CD1c-positive myeloid dendritic cell (primary cell): ENCODE data around the gene TSFM.
A peak's percentile ranks its signal among the peaks of the same experiment; 100 is the strongest.

ENCODE experiments used
- DNase-seq: peaks from one replicate; pipeline ENCODE4 v3.0.0-alpha.2; 2016; ENCODE audit errors: extremely low spot score

TSFM gene

GRCh38 chr12:57782608-57783465 lies at the start of gene TSFM:
TSS of gene TSFM (plus strand) at chr12:57782787. CDS start at chr12:57782802, 15 bp downstream.
- peak; percentile 98 for DNase-seq

GRCh38 chr12:57733928-57734327 lies 48.7 kb upstream of the TSFM start:
- DNase-seq = no peak

GRCh38 chr12:57734591-57734990 lies 48.0 kb upstream of the TSFM start:
- DNase-seq = no peak

GRCh38 chr12:57735198-57735855 lies 47.3 kb upstream of the TSFM start:
- DNase-seq = no peak

DNA sequence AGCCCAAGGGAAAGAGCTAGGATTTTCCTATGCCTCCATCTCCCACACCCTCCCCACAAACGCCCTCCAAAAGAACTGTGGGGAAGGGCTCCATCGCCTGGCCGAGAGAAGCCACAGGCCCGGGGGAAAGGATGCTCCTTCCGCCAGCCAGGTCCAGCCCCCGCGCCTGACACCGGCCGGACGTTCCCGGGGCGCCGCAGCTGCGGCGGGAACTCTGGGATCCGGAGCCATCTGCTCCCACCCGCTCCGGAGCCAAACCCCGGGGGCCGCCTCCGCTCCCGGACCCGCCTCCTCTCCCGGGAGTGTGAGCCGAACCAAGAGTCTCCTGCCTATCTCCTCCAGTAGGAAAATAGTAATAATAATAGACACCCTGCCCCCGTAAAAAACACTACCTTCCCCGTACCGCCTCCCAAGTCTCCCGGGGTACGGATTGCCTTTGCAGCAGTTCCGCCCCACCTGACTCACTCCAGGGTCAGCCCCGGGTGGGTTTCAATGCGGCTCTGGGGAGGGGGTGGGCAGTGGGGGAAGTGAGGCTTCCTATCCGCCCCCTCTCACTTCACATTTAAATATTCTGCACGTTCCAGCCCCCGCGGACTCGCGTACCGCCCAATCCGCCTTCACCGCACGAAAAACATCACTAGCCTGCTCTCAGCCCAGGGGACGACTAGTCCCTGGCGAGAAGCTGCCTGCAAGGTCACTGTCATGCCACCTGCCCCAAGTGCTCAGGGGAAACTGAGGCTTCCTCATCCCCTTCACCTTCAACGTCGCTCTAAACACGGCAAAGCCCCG lies 46.4 kb upstream of the TSFM start:
- DNase-seq = no peak

- DNase-seq = no peak
Measured at GRCh38 chr12:57736741-57737466, 45.7 kb upstream of the TSFM start.

- DNase-seq = no peak
Measured at GRCh38 chr12:57737467-57738460, 44.8 kb upstream of the TSFM start.

- no peak for DNase-seq
Measured at GRCh38 chr12:57738661-57739237, 43.8 kb upstream of the TSFM start, which contains the start of gene AGAP2. TSS of gene AGAP2 (minus strand) at chr12:57738742. CDS start at chr12:57738246, 496 bp downstream.

- no peak for DNase-seq
Measured at GRCh38 chr12:57739387-57739786, 43.2 kb upstream of the TSFM start.

GRCh38 chr12:57739914-57740538 lies 42.6 kb upstream of the TSFM start:
- no peak for DNase-seq

- peak; percentile 62 for DNase-seq
Measured at GRCh38 chr12:57740656-57741412, 41.8 kb upstream of the TSFM start.

DNA sequence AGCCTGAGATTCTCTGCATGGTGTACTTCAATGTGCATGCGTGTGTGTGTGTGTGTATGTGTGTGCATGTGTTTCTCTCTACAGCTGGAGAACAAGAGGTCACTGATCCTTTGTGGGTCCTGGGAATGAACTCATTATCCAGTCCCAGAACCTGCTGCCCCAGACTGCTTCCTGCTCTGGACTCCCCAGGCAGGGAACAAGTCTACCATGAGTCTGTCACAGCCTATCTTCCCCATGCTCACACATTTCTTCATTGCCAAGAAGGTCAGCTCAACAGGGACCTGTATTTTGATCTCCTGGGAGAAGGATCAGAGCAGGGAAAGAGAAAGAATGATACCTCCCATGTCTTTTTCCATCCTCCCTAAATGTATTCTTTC lies 41.2 kb upstream of the TSFM start:
- no peak for DNase-seq

DNA sequence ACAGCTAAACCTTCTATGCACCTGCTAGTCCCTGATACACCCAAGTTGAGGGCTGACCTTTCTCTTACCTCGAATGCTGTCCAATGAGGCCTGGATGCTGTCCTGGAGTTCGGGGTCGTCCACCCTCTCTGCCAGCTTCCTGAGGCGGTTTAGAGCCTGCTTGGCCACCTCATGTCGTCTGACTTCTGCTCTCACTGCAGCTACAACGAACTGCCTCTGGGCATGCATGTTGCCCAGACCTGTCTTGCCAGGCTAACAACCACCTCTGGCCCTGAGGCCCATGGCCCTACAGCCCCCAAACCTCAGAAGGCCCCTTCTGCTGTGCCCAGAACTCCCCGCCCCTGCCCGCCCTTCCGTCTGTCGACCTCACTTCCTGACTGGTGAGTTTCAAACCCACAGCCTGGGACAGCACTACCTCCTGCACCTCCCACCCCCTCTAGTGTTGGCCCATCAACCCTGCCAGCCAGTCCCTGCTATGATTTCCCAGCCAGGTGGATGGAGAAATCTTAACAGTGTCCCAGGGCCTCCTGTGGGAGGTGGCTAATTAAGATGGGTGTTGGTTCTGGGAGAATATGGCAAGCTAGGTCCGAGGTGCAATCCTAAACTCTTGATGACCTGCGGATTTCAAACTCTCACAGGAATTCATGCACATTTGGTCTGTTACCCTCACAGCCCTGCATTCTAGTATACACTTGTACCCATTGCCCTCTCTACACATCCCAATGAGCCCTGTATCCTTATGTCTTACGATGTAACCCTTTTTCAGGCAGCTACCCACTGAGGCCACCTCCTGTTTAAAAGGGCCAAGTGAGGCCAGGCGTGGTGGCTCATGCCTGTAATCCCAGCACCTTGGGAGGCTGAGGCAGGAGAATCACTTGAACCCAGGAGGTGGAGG lies 40.5 kb upstream of the TSFM start:
- DNase-seq = peak; percentile 62

DNA sequence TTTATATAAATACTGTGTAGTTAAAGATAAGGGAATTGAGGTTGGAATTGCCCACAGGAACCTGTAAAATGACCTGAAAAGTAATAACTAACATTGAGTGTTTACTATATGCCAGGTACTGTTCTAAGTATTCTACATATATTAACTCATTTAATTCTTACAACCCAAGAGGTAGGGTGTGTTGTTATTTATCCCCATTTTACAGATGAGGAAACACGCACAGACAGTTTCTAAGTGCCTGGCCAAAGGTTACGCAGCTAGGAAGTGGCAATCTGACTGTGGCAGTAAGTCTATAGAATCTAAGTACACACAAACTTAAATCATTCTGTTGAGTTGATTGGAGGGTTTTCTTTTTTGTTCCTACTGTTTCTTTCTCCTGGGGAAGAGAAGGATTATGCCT lies 38.8 kb upstream of the TSFM start:
- no peak for DNase-seq

DNA sequence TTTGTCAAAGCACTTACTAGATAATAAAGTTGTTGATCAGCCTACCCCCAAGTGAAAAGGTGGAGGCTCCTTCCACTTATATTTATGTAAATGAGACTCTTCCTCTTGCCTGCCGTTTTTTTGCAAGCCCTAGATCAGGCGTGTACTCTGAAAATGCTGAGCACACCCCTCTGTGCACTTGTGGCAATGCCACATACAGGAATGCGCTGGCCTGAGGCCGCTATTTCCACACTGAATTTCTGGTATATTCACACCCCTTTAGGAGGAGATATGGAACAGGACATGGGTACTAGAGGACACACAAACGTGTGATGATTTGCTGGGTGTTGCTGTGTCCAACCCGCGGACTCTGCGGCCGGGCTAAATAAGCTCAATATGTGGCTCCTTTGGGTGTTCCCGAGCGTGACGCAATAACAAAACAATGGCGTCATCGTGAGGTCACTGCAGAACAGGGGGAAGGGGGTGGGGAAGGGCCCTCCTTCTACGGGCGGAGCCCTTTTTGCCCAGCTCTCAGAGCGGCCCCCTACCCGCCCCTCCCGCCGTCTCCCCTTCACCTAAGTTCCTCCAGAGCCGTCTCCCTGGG lies 38.3 kb upstream of the TSFM start:
- DNase-seq = peak; percentile 82

DNA sequence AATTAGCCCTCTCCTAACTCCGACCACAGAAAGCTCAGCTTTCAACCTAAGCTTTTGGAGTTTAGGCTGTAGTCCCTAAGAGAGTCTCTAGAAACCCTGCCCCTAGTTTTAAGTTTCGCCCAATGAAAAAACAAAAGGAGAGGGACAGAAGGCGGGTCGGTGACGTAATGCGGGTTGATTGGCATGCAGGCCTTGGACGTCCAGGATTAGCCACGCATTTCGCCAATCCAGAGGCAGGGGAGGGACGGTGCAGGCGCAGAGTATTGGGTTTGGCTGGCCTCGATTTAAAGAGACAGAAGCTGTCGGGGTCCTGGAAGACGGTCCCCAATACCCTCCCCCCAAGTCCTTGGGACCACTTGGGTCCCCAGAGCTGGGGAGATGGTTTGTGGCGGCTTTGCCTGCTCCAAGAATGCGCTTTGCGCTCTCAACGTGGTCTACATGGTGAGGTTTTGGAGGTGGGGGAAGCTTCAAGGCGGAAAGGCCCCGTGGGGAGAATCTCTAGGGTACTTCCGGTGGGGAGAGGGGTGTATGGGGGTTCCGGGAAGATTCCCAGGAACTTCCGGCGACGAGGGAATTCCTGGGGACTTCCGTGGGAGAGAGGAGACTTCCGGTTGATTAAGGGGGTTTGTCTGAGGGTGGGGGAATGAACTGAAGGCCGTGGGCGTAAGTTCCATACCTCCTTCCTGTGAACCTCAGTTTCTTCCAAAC lies 37.7 kb upstream of the TSFM start, which contains the start of gene TSPAN31:
TSPAN31 (plus strand) TSS at position 263 of the 708 bp plus-strand sequence; CDS start at position 379, 116 bp downstream.
- peak; percentile 98 for DNase-seq

DNA sequence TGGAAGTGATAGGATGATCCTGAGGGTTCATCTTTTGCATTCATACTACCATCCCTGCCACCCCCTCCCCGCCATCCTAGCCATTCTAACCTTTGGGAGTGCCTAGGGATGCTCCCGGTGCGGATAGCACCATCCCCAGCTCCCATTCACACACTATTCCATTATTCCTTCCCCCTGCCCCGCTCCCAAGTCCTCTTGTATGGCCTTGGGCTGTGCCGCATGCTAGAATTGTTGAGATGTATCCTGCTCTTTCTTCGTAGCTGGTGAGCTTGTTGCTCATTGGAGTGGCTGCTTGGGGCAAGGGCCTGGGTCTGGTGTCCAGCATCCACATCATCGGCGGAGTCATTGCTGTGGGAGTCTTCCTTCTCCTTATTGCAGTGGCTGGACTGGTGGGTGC lies 37.1 kb upstream of the TSFM start:
- no peak for DNase-seq
